OCI-LY1 (cell line): ENCODE results near the gene CD209.

ENCODE experiments used
- CTCF ChIP-seq: fragments of 200-600 bp; sonication (generic), shearing (Covaris generic); IDR thresholded peaks from 2 replicates; pipeline ENCODE4 v1.5.1; 2017; ENCODE audit warnings: mild to moderate bottlenecking, antibody characterized with exemption, low read length, moderate library complexity, mixed read lengths
- EZH2 ChIP-seq: fragments of 200-600 bp; sonication (generic), shearing (Covaris generic); IDR thresholded peaks from 2 replicates; pipeline ENCODE4 v1.8.0; 2017; ENCODE audit warnings: borderline replicate concordance, mixed run types, mild to moderate bottlenecking, antibody characterized with exemption, low read length, moderate library complexity, mixed read lengths

GRCh38 chr19:7692417-7693088, 54.8 kb downstream of the CD209 start:
- TF ChIP-seq CTCF: no peak
- TF ChIP-seq EZH2: no peak
